Colon (tissue), 2 donors: ENCODE data around the gene HOXD8.

ENCODE experiments used
- FAIRE-seq: peaks from 2 replicates; lab custom pipeline; 2012; peaks lifted over from hg19 to GRCh38; lab: Jason Lieb, UNC
- donor health status: control.
- donor health status: control.

Gene HOXD8

GRCh38 chr2:176091329-176092258, 37.9 kb upstream of the HOXD8 start:
- no peak for FAIRE-seq

DNA sequence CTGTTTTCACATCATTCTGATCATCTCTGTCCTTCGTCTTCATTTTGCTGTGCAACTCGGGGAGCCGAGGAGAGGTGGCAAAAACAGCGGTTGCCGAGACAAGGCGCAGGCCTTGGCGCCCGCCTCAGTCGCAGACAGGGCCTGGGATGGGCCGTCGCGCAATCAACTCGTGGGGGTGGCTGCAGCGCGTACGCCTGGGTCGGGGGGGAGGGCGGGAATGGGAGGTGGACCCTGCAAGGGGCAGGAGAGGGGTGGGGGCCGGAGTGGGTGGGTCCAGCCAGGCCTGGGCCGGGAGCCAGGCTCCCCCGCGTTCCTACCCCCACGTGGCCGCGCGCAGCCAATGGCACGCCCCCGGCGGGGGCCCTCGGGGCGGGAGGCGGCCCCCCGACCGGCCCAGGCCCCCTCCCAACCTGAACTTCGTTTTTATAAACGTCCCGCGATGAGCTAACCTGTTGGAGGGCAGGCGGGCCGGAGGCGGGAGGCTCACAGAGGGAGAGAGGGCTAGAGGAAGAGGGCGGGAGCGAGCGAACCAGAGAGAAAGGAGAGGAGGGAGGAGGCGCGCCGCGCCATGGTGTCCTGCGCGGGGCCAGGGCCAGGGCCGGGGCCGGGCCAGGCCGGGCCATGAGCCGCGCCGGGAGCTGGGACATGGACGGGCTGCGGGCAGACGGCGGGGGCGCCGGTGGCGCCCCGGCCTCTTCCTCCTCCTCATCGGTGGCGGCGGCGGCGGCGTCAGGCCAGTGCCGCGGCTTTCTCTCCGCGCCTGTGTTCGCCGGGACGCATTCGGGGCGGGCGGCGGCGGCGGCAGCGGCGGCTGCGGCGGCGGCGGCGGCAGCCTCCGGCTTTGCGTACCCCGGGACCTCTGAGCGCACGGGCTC, 37.0 kb upstream of the HOXD8 start, which contains the start of gene HOXD13:
HOXD13 (plus strand) TSS at position 452 of the 875 bp plus-strand sequence; CDS start at position 622, 170 bp downstream.
- no peak for FAIRE-seq

DNA sequence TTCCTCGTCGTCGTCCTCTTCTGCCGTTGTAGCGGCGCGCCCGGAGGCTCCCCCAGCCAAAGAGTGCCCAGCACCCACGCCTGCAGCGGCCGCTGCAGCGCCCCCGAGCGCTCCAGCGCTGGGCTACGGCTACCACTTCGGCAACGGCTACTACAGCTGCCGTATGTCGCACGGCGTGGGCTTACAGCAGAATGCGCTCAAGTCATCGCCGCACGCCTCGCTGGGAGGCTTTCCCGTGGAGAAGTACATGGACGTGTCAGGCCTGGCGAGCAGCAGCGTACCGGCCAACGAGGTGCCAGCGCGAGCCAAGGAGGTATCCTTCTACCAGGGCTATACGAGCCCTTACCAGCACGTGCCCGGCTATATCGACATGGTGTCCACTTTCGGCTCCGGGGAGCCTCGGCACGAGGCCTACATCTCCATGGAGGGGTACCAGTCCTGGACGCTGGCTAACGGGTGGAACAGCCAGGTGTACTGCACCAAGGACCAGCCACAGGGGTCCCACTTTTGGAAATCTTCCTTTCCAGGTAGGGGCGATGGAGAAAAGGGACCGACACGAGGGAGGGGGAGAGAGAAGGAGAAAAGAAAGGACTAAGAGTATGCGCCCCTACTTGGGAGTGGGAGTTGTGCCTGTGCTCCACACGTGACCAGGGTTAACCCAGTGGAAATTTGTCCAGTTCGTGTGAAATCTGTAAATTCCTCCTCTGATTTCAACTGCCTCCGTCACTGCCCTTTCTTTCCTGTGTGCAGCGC, 36.2 kb upstream of the HOXD8 start:
- no peak for FAIRE-seq

DNA sequence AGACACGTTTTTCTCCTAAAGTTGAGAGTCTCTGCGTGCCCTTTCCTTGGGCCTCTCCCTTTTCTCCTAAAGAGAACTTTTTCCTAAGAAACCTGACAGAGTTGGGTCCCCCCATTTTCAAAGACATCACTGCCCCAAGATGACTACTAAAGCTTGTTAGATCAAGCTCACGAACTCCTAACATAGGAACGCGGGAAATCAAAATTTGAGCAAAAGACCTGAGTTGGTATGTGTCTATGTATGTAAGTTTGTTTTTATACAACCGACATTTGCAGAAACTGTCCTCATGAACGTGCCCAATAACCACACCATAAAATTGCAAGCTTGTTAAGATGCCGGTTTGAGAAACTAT, 35.6 kb upstream of the HOXD8 start:
- FAIRE-seq: no peak

- no peak for FAIRE-seq
Measured at GRCh38 chr2:176094349-176094748, 35.2 kb upstream of the HOXD8 start.

DNA sequence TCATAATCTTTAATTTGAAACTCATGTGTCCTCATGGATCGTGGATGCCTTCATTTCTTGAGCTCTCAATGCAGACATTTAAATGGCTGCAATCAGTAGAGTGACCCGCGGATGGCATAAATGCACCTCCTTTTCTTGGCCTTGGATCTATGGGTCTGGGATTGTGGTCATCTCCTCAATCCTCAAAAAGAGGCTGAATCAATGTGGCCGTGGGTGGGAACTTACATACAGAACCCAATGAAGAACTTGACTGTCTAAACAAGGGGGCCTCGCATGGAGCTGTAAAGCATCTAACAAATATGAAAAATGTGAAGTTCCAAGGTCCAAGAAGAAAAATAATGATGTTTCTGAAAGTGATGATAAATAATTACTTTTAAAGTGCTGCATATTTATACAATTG, 34.1 kb upstream of the HOXD8 start:
- FAIRE-seq: no peak

GRCh38 chr2:176096243-176096985, 33.1 kb upstream of the HOXD8 start:
- no peak for FAIRE-seq

- FAIRE-seq: no peak
Measured at GRCh38 chr2:176096986-176097819, 32.3 kb upstream of the HOXD8 start.

DNA sequence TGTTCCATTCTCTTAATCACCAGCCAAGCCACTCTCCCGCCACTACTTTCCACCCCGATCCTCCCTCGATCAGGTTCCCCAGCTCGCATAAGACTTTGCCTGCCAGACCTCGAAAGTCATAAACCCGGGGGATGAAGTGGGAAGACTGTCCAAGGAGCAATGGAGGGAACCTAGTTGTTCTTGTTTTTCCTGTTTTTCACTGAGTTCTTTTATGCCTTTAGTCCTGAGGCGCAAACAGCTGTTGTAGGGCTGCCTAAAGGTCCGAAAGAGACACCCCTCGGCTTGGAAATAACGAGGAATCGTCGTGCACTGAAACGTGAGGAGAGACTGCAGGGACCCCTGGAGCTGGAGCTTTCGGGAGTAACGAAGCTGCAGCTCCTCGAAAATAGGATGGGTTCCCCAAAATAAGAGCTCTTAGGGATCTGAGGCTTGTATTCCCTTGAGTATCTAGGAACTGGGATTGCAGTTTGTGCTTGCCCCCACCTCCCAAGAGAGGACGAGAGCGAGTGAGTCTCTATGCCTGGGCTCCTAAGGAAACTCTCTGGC, 31.6 kb upstream of the HOXD8 start:
- no peak for FAIRE-seq

GRCh38 chr2:176098366-176099158, 30.9 kb upstream of the HOXD8 start:
- no peak for FAIRE-seq

- FAIRE-seq: no peak
Measured at GRCh38 chr2:176099159-176099727, 30.3 kb upstream of the HOXD8 start.

DNA sequence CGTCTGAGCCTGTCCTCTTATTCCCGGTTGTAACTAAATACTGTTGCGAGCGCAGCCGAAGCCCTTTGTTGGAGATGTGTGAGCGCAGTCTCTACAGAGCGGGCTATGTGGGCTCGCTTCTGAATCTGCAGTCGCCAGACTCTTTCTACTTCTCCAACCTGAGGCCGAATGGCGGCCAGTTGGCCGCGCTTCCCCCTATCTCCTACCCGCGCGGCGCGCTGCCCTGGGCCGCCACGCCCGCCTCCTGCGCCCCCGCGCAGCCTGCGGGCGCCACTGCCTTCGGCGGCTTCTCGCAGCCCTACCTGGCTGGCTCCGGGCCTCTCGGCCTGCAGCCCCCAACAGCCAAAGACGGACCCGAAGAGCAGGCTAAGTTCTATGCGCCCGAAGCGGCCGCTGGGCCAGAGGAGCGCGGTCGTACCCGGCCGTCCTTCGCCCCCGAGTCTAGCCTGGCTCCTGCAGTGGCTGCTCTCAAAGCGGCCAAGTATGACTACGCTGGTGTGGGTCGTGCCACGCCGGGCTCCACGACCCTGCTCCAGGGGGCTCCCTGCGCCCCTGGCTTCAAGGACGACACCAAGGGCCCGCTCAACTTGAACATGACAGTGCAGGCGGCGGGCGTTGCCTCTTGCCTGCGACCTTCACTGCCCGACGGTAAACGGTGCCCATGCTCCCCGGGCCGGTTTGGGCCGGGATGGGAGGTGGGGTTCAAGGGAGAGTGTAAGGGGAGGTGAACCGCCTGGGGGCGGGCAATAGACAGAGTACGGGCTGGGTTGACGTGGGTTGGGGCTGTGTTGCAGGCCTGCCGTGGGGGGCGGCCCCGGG, 29.6 kb upstream of the HOXD8 start, which contains the start of gene HOXD12:
HOXD12 (plus strand) TSS at position 68 of the 819 bp plus-strand sequence; CDS start at position 75, 7 bp downstream.
- FAIRE-seq: no peak

DNA sequence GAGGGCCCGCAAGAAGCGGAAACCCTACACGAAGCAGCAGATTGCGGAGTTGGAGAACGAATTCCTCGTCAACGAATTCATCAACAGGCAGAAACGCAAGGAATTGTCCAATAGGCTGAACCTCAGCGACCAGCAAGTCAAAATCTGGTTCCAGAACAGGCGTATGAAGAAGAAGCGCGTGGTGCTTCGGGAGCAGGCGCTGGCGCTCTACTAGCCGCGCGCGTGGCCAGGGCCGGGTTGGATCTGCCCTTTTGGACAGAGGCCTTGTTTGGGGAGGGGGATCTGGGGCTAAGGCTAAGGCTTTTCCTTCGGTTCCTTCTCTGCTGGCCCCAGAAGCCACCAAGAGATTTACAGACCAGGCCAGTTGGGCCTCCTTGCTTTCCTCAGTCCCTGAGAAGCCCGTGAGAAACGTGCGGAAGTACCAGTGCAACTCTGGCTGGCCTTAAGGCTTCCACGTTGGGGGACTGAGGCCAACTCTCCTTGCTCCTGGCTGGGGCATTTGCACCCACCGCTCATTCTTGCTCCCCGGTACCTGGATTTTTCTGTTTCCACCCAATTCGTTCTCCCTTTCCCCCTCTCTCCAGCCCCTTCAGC, 28.9 kb upstream of the HOXD8 start:
- FAIRE-seq: no peak

DNA sequence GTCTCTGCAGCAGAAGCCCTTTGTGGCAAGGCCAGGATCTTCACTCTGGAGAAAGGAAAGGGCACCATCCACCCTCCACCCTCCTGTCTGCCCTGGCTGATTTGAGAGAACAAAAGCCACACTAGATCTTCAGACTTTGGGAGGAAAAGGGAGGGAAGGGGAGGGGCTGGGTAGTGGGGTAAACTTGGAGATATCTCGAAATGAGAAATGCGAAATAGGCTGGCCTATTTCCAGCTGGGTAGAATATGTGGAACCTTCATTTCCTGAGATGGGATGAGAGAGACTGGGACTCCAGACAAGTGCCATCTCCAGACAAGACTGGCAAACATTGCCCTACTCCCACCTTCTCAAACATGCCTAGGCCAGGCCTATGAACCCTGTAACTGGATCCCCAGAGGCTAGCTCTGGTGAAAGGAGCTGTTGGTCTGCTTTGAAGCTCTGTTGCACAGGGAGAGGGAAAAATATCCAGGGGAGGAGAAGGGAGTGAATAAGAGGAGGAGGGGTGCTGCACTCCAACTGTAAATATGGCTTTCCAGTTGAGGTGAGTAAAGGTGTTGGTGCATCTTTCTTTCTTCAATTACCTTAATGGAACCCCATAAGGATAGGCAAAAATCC, 28.2 kb upstream of the HOXD8 start:
- no peak for FAIRE-seq

GRCh38 chr2:176101842-176102241, 27.7 kb upstream of the HOXD8 start:
- FAIRE-seq: no peak

- FAIRE-seq: no peak
Measured at GRCh38 chr2:176102309-176102866, 27.1 kb upstream of the HOXD8 start.

DNA sequence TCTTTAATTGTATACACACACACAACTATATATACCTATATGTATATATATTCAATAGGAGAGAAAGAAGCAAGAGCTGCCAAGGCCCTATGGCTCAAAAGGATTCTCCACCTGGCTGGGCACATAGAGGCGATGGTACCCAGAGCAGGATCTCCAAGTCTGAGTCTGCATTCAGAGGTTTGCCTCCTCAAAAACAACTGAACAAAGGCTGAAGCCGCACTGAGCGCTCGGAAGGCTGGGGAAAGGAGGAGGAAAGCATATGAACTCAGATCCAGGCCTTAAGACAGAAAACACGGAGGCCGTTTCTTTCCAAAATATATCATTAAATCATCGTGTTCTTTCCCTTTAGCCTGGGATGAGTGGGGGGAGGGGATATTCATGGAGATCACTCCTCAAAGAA, 26.3 kb upstream of the HOXD8 start:
- no peak for FAIRE-seq
